NOMO-1 treated with dmso at 0.1 percent for 144 hours (cell line): ENCODE results near the gene MCTS1.
A peak's percentile ranks its signal among the peaks of the same experiment; 100 is the strongest.
"Not testable (repeated sequence)": the region's sequence is repeated elsewhere in the genome, so short reads cannot be mapped to it uniquely, and the experiment has no call there.

ENCODE experiments used
- DNase-seq: peaks from one replicate; lab custom pipeline; 2025; ENCODE audit not compliant: unreplicated experiment; lab: John Stamatoyannopoulos, UW

The MCTS1 gene

GRCh38 chrX:120603707-120604360 is at the start of gene MCTS1:
MCTS1 (plus strand) TSS chrX:120604101; CDS start chrX:120604237, 136 bp downstream.
- peak; percentile 86 for DNase-seq

- no peak for DNase-seq
Measured at GRCh38 chrX:120556251-120556650, 47.6 kb upstream of the MCTS1 start.

DNA sequence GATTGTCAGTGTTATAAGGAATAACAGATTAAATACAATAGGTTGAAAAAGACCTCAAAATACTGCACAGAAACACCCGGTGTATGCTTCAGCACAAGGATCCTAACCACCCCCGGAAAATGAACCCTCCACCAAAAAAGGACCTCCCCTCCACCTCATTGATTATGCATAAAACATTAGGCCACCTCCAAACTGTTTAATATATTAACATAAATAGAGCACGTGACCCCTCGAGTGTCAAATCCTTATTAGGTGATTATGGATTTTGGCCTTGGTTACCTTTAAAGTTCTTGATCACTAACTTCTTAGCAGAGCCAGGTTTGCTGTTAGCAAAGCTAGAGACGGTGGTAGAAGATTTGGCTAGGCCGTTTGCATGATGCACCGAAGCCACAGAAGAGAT is 44.1 kb upstream of the MCTS1 start:
- no peak for DNase-seq

DNA sequence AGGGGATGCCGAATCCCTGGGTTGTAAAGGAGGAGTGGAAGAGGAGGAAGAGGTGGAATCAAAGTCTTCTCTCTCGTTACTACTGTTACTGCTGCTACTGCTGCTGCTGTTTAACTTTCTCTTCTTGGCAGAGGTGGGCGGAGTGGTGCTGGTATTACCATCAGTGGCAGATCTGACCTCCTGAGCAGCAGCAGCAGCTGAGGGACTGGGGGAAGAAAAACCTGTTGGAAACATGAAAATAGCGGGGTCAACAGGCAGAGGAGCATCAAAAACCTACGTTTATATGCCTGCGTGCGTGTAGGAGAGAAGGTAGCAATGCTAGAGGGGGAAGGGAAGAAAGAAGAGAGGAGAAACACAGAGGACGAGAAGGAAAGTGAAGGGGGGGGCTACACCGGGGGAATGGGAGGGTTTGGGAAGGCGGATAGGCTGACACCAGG is 43.5 kb upstream of the MCTS1 start:
- no peak for DNase-seq

- peak; percentile 79 for DNase-seq
Measured at GRCh38 chrX:120560842-120561633, 42.9 kb upstream of the MCTS1 start, which contains the start of gene CUL4B. CUL4B (minus strand) TSS chrX:120560962; CDS start chrX:120560638, 324 bp downstream.

- DNase-seq: peak; percentile 44
Measured at GRCh38 chrX:120561634-120562568, 42.0 kb upstream of the MCTS1 start.

- DNase-seq: no peak
Measured at GRCh38 chrX:120562569-120562926, 41.4 kb upstream of the MCTS1 start.

DNA sequence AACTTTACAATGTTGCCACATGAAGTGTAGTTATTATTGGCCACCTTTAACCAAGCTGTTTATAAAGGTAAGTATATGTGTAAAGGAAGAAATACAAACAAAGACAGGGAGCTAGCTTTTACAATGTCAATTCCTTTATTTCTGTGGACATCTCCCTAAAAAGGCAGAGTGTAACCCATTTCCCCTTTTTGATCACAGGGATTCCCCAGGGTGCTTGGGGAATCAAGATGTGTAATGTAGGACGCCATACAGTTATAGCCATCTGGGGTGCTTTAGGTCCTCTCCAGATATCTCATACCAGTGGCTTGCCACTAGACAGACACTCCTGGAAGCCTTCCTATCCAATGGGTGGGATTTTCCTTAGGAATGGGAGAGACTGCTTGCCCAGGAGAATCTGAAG is 39.0 kb upstream of the MCTS1 start:
- DNase-seq: no peak

DNA sequence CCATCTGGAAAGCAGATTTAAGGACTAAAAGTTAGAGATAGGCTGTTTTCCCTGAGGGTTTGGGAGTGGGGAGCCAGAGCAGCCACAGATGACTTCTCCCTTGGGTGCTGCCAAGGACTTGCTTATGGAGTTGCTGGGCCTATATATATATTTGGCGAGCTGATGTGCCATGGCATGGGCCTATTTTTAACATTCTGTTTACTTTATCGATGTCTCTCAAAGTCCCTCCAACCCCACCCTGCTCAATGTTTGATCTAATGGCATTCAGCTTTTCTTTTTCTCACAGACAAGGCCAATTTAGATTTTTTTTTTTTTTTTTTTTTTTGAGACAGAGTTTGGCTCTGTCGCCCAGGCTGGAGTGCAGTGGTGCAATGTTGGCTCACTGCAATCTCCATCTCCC is 37.1 kb upstream of the MCTS1 start:
- no peak for DNase-seq

GRCh38 chrX:120568035-120568434 is 35.9 kb upstream of the MCTS1 start:
- DNase-seq: no peak

DNA sequence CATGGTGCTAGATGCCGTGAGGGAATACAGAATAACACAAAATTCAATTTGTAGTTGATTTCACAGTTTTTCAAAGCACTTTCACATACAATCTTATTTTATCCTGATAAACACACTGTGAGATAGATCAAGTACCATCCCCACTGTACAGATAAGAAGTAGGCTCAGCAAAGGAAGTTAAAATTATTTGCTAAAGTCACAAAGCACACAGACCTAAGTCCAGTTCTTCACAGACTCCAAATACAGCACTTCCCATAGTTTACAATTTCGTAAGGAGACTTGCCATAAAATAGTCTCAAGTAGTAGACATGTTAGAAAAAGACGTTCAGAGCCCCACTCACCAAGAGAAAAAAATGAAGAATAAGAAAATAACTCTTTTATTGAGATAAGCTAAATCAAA is 35.3 kb upstream of the MCTS1 start:
- DNase-seq: no peak

GRCh38 chrX:120570011-120570600 is 33.8 kb upstream of the MCTS1 start:
- DNase-seq: no peak

GRCh38 chrX:120573806-120574205 is 30.1 kb upstream of the MCTS1 start:
- not testable (repeated sequence) for DNase-seq

DNA sequence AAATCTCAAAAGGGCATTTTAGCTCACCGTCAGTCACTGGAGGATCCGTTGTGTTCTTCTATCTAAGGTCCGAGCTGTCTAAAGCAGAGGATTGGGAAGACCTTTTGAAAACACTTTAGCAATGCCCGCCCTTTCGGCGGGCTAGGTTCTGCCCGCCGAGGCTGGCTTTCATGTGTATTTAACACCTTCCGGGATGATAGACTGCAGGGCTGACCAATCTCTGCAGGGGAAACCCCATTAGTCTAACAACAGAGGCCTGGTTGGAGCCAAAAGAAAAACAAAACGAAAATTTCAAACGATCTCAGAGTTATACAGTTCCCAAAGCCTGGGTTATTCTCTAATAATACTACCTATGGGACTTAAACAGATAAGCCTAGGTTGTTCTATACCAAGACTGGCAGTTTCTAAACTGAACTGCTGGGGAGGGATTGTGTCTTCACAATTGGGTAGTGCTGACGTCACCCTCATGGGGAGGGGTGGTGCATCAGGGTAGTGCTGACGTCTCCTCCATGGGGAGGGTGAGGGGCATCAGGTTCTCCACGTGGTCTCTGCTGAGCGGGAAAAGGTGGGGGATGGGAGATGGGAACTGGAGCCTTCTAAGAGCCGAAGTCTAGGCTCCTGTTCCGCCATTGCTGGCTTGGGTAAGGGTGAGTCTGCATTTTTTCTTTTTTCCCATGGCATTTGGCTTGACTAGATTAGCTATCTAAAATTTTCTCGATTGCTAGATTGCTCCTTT is 28.4 kb upstream of the MCTS1 start:
- no peak for DNase-seq

- no peak for DNase-seq
Measured at GRCh38 chrX:120585702-120586101, 18.2 kb upstream of the MCTS1 start.

GRCh38 chrX:120604361-120604782 is 471 bp downstream of the MCTS1 start:
- DNase-seq: peak; percentile 17

DNA sequence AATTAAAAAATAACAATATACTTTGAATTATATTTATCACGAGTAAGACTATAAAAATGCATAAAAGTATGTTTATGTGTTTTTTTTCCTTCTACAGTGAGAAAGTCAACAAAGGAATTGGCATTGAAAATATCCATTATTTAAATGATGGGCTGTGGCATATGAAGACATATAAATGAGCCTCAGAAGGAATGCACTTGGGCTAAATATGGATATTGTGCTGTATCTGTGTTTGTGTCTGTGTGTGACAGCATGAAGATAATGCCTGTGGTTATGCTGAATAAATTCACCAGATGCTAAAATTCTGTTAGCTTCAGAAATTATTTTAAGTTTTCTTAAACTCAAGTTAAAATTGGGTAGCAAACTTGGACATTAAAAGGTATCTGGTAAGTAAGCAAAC is 8.2 kb downstream of the MCTS1 start:
- no peak for DNase-seq

- DNase-seq: no peak
Measured at GRCh38 chrX:120614816-120615215, 10.9 kb downstream of the MCTS1 start.

GRCh38 chrX:120617996-120618630 is 14.2 kb downstream of the MCTS1 start:
- DNase-seq: no peak

- DNase-seq: no peak
Measured at GRCh38 chrX:120625371-120625770, 21.5 kb downstream of the MCTS1 start.
